ENCODE data around the gene CD300LF.

DNA sequence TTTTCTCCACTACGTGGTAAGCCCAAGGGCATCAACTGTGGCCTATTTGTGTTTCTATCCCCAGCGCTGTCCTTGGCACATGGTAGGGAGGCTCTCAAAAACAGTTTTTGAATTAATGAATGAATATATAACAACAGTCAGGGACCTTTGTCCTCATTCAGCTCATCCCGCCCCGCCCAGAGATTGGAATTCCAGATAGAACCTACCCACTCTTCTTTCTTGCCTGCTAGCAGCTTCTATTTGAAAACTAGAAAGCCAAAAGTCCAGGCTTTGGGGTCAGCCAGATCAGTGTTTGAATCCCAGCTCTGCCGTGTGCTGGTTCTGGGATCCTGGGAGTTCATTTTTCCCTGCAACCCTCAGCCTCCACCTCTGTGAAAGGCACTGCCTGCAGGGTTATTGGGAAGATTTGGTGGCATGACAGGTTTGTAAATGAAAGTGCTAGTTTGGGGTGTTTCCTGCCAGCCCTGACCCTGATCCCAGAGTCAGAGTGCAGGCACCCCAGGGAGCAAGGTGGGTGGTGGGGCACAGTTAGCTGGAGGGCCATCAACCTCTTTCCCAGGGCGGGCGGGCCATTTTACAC, 40.2 kb upstream of the CD300LF start:
- TF ChIP-seq, protein P1, sequence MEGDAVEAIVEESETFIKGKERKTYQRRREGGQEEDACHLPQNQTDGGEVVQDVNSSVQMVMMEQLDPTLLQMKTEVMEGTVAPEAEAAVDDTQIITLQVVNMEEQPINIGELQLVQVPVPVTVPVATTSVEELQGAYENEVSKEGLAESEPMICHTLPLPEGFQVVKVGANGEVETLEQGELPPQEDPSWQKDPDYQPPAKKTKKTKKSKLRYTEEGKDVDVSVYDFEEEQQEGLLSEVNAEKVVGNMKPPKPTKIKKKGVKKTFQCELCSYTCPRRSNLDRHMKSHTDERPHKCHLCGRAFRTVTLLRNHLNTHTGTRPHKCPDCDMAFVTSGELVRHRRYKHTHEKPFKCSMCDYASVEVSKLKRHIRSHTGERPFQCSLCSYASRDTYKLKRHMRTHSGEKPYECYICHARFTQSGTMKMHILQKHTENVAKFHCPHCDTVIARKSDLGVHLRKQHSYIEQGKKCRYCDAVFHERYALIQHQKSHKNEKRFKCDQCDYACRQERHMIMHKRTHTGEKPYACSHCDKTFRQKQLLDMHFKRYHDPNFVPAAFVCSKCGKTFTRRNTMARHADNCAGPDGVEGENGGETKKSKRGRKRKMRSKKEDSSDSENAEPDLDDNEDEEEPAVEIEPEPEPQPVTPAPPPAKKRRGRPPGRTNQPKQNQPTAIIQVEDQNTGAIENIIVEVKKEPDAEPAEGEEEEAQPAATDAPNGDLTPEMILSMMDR (IDR thresholded peaks at IDR 0.05): no peak
- no peak for TF ChIP-seq POLR2A (IDR thresholded peaks at IDR 0.05)
